NCI-H2171 treated with DMSO at 0.1 percent for 48 hours (cell line): ENCODE data around the gene HDHD2.
"Not testable (repeated sequence)": the region's sequence is repeated elsewhere in the genome, so short reads cannot be mapped to it uniquely, and the experiment has no call there.

ENCODE experiments used
- DNase-seq: peaks from one replicate; lab custom pipeline; 2025; lab: John Stamatoyannopoulos, UW

Gene HDHD2, protein sequence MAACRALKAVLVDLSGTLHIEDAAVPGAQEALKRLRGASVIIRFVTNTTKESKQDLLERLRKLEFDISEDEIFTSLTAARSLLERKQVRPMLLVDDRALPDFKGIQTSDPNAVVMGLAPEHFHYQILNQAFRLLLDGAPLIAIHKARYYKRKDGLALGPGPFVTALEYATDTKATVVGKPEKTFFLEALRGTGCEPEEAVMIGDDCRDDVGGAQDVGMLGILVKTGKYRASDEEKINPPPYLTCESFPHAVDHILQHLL

DNA sequence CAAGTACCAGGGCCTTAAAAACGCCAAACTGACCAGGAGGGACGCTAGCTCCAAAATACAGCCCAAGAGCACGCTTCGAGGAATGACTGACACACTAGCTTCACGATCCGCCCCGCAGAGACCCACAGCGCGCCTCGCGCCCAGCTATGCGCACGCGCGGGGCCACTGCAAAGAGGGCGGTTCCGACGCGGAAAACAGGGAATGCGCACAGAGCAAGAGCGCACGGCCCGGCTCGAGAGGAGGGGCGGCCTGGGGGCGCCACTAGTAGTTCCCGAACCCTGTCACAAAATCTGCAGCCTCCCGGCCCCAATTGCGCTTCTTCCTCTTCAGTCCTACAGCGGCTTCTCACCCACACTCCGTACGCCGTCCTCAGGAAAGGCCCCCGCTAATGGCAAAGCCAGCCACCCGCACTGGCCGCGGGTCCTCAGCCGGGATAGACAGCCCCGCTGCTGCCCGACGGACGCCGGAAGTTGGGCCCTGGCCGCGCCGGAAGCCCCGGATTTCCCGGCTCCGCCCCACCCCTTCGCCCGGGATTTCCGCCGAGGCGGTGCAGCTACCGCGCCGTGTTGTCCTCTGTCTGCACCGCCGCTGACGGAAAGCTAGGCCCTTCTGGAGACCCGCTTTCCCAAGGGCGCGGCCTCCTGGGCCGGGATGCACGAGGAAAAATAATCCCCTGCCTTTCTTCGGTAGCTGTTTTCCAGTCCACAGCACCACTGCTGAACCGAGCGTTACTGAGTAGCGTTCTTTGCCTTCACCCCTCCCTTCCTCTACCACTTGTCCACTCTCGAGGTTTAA, at the start of gene HDHD2:
TSS of gene HDHD2 (minus strand) at position 472 of the 795 bp plus-strand sequence. CDS start 14,061 bp downstream, outside the sequence.
- DNase-seq = peak; percentile 83

GRCh38 chr18:47195961-47196360, 45.7 kb upstream of the HDHD2 start:
- not testable (repeated sequence) for DNase-seq

GRCh38 chr18:47191961-47192360, 41.7 kb upstream of the HDHD2 start:
- no peak for DNase-seq

- DNase-seq = no peak
These were observed 37.4 kb upstream of the HDHD2 start for GRCh38 chr18:47187721-47188120.

DNA sequence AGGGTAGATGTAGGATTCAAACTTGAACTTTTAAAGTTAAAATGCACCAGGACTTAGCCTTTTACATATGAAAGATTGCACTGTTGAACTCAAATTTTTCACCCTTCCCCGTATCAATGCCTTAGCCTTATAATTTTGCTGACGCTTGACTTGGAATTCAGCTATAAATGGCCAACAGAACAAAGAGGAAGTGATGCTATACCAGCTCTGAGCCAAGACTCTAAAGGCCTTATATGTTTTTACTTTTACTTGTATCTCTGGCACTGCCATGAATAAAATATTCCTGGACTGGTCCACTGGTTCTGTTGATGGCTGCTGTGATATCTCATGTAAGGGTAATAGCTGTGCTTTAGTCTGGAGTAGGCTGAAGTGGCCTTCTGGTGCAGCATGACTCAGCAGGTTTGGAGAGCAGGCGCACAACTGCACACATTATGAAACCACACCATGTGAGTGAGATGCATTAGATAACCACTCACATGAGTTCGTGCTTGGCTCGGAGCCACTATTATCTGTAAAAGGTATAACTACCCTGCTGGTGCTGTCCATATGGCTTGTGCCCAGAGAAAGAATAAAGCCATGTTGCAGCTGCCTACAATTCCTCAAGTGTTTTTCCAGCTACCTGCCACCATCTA, 34.2 kb upstream of the HDHD2 start:
- DNase-seq = peak; percentile 81

DNA sequence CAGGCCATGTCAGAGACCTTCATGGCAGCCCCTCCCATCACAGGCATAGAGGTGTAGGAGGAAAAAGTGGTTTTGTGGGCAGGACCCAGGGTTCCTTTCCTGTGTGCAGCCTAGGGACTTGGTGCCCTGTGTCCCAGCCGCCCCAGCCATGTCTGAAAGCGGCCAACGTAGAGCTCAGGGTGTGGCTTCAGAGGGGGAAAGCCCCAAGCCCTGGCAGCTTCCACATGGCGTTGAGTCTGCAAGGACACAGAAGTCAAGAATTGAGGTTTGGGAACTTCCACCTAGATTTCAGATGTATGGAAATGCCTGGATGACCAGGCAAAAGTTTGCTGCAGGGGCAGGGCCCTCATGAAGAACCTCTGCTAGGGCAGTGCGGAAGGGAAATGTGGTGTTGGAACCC, 31.9 kb upstream of the HDHD2 start:
- DNase-seq = not testable (repeated sequence)

GRCh38 chr18:47180765-47181164, 30.5 kb upstream of the HDHD2 start:
- no peak for DNase-seq

GRCh38 chr18:47179520-47179919, 29.2 kb upstream of the HDHD2 start:
- peak; percentile 80 for DNase-seq

- peak; percentile 85 for DNase-seq
These were observed 25.7 kb upstream of the HDHD2 start, which contains the start of gene IER3IP1 for GRCh38 chr18:47175898-47176575. TSS of gene IER3IP1 (minus strand) at chr18:47176364. CDS start at chr18:47176277, 87 bp downstream.

- no peak for DNase-seq
These were observed 25.1 kb upstream of the HDHD2 start for GRCh38 chr18:47175283-47175897.

DNA sequence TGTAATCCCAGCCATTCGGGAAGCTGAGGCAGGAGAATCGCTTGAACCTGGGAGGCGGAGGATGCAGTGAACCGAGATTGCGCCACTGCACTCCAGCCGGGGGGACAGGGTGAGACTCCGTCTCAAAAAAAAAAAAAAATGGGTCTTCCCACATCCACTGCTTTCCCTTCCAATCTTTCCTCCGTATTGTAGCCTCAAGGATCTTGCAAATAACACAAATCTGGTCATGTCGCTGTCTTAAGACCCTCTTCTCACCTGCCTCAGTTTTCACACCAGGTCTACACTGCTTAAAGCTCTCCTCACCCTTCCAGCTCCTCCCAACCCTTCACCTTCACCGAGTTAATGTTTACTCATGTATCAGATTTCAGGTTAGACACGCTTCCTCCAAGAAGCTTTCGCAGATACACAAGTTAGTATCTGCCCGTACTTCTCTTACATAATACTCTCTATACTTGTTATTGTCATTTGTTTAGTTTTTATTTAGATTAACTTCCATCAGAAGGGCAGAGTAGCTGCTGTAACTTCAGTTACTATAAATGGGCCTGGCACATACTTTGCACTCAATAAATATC, 24.3 kb upstream of the HDHD2 start:
- DNase-seq = peak; percentile 39

DNA sequence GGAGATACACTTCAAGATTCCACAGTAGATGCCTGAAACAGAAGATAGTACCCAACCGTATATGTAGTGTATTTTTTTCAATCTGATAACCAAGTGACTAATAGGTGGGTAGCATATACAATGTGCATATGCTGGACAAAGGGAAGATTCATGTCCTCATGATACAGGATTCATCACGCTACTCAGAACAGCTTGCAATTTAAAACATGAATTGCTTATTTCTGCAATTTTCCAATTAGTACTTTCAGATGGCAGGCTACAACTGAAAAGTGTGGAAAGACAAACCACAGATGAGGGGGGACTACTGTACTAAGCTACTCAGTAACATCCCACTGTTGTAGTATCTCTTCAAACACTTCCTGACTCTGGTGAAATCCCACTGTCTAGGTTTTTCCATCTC, 22.2 kb upstream of the HDHD2 start:
- DNase-seq = no peak

- no peak for DNase-seq
These were observed 18.6 kb upstream of the HDHD2 start for GRCh38 chr18:47168913-47169312.

- DNase-seq = no peak
These were observed 18.2 kb upstream of the HDHD2 start for GRCh38 chr18:47168509-47168908.

GRCh38 chr18:47166294-47166693, 16.0 kb upstream of the HDHD2 start:
- DNase-seq = no peak

DNA sequence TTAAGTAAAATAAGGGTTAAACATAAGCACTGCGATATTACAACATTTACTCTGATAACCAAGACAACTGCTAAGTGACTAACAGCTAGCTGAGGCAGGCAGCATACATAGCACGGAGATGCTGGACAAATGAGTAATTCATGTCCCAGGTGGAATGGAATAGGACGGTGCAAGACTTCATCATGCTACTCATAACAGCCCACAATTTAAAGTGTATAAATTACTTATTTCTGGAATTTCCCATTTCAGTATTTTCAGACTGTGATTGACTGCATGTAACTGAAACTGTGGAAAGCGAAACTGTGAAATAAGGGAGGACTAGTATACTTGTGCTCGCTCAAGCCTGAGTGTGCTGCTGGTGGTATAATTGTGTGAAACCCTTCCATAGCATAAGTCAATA, 12.9 kb upstream of the HDHD2 start:
- no peak for DNase-seq

GRCh38 chr18:47160256-47160655, 10.0 kb upstream of the HDHD2 start:
- DNase-seq = no peak

DNA sequence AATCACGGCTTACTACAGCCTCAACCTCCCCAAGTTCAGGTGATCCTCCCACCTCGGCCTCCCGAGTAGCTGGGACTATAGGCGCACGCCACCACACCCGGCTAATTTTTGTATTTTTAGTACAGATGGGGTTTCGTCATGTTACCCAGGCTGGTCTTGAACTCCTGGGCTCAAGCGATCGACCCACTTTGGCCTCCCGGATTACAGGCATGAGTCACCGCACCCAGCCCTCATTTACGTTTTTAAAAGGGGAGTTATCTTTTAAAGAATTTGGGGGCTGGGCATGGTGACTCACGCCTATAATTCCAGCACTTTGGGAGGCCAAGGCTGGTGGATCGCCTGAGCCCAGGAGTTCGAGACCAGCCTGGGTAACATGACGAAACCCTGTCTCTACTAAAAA, 8.1 kb upstream of the HDHD2 start:
- DNase-seq = not testable (repeated sequence)

DNA sequence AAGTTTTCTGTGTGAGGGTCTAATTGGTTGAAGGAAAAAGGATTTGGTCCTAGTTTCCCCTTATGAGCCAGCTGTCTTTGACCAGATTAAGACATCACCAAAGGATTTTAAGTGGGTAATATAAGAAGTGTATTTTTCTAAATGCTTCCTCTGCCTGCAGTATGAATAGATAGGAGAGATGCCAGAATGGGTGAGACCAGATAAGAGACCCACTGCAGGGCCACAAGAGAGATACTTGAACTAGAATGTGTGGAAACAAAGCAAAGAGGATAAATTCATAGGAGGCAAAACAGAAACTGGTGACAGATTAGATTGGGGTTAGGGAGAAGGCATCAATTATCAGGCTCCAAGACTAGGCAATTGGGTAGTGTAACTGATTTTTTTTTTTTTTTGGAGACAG, 1.1 kb upstream of the HDHD2 start:
- peak; percentile 28 for DNase-seq

DNA sequence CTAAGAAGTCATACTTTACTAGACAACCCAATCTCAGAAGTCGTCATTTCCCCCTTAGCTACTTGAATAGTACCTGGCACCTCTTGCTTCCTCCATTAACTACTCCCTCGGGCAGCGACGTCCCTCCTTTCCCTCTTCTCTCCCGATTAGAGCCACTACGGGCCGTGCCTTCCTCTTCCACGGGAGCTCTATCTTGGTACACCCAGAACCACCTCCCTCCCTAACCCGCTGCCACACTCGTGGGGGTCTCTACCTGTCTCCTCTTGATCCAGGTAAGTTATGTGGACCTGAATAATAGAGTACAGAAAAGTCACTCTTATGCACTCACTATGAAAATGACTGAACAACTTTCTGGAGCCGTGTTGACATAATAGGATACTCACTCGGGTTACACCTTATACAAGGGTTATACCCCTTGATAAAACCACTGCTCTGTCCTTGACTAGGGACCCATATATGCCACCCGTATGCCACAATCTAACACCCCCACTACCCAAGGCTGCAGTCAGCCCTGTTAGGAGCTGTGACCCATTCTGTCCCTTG, 595 bp upstream of the HDHD2 start:
- DNase-seq = peak; percentile 49

- no peak for DNase-seq
These were observed 757 bp downstream of the HDHD2 start for GRCh38 chr18:47149457-47150028.
